WI38 (cell line): Measurements from ENCODE around the gene BEGAIN.

Experiments
- H3K4me3 ChIP-seq: 2 replicates; pipeline ENCODE4 v1.5.1; 2011; ENCODE audit warnings: low read depth, mild to moderate bottlenecking, control low read depth, low read length
- CTCF ChIP-seq: IDR thresholded peaks from 2 replicates; pipeline ENCODE4 v1.5.1; 2012; ENCODE audit warnings: low read depth, mild to moderate bottlenecking, control low read depth, low read length

Gene BEGAIN

GRCh38 chr14:100536721-100537445 is 50.3 kb downstream of the BEGAIN start:
- no peak overlapping the region for H3K4me3 ChIP-seq
- TF ChIP-seq CTCF: no peak

GRCh38 chr14:100536121-100536510 is 51.1 kb downstream of the BEGAIN start:
- TF ChIP-seq CTCF: no peak
- no peak overlapping the region for H3K4me3 ChIP-seq

GRCh38 chr14:100535287-100536120 is 51.7 kb downstream of the BEGAIN start:
- TF ChIP-seq CTCF: no peak
- H3K4me3 ChIP-seq: no peak overlapping the region

GRCh38 chr14:100534528-100535286 is 52.5 kb downstream of the BEGAIN start:
- H3K4me3 ChIP-seq: no peak overlapping the region
- TF ChIP-seq CTCF: no peak

GRCh38 chr14:100533656-100534485 is 53.3 kb downstream of the BEGAIN start:
- TF ChIP-seq CTCF: no peak

GRCh38 chr14:100532906-100533655 is 54.1 kb downstream of the BEGAIN start:
- H3K4me3 ChIP-seq: no peak overlapping the region
- no peak for TF ChIP-seq CTCF

More at GRCh38 chr14:100533656-100534485, 53.3 kb downstream of the BEGAIN start:
- H3K4me3 ChIP-seq: no peak overlapping the region
